Lower leg skin (tissue), 3 donors: Measurements from ENCODE around the gene AHCYL1.

Experiments
- CTCF ChIP-seq, 3 donors: fragments of 450-650 bp; IDR thresholded peaks; one replicate each; pipeline ENCODE4 v1.5.1; 2016; ENCODE audit warnings: antibody characterized with exemption in 3 of 3, mild to moderate bottlenecking in 3 of 3, moderate library complexity in 2 of 3
- POLR2A ChIP-seq, 2 donors: fragments of 450-650 bp; IDR thresholded peaks; one replicate each; pipeline ENCODE4 v1.6.1; 2016 to 2017; ENCODE audit warnings: antibody characterized with exemption in 2 of 2, mild to moderate bottlenecking in 1 of 2, moderate library complexity in 1 of 2

DNA sequence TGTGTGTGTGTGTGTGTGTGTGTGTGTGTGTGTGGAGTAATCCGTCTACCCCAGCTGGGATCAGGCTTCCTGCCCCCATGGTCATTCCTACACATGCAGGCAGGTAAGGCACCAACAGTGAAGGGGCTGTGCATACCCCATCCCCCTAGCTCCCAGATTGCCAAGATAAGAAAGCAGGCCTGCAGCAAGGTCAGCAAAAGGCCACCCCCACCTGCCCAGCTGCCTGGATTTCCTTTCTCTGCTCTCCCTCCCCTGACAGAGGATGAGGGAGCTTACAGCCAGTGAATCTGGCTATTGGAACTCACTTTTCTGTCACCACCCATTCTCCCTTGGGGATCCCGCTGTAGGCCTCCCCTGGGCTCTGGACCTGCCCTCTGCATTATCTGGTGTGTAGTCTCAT is 78.0 kb downstream of the AHCYL1 start:
- TF ChIP-seq POLR2A (IDR thresholded peaks at IDR 0.05) (no peak), CTCF (IDR thresholded peaks at IDR 0.05) (no peak)
